ENCODE data around the gene DBF4B. TPM values are rescaled to one million over a fixed set of nuclear protein-coding genes. Genes with fewer than 3 reads are reported as not detected.
"Not testable (repeated sequence)": the region's sequence is repeated elsewhere in the genome, so short reads cannot be mapped to it uniquely, and the experiment has no call there.

DBF4B gene
- total and polyA plus RNA-seq, 8 donors = 1.0 to 5.5 (median 2.8) TPM

DNA sequence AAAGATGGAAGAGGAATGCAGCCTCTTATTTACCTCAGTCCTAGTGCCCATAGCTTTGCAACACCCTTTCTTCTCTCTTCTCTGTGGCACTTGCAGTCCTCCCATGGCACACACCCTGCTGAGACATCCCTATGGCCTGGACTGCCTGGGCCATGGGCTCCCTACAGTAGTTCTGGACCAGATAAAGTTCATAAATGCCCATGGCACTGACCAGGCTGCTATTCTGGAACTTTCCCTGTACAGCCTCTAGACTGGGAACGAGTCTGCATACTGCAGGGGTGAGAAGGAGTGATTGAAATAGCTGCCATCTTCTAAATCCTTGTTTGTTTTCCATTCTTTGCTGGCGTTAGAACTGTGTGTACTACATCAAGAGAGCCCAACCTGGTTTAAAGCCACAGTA is 25.8 kb downstream of the DBF4B start:
- no peak for ATAC-seq

DNA sequence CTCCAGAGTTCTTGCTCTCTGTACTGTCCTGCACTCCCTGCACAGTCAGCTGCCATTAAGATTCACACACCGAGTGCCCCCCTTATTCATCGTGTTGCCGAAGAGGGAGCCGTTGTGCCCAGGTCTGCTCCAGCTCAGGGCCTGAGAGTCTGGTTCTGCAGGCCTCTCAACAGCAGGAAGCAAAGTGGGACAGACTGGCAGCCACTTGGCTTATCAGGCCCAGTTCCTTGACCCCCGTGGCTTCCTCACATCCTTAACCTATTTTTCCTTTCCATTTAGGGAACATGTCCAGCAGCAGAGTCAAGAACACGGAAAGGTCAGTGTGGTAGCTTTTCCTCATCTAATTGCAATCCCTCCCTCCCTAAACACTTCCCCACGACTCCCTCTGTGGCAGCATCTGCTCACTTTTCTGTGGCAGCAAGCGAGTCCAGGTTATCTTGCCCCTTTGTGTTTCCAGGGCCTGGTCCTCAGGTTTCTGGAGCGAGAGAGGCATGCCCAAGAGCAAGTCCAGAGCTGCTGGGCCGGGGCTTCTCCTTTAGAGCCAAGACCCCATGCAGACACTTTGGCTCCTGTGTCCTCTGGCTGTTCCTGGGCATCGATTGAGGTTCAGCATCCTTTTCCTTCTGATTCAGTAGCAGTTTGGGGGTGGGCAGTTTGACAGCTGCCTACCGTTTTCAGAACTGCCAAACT is 28.2 kb downstream of the DBF4B start:
- H3K27ac ChIP-seq = no peak overlapping the region
- TF ChIP-seq, protein P1, sequence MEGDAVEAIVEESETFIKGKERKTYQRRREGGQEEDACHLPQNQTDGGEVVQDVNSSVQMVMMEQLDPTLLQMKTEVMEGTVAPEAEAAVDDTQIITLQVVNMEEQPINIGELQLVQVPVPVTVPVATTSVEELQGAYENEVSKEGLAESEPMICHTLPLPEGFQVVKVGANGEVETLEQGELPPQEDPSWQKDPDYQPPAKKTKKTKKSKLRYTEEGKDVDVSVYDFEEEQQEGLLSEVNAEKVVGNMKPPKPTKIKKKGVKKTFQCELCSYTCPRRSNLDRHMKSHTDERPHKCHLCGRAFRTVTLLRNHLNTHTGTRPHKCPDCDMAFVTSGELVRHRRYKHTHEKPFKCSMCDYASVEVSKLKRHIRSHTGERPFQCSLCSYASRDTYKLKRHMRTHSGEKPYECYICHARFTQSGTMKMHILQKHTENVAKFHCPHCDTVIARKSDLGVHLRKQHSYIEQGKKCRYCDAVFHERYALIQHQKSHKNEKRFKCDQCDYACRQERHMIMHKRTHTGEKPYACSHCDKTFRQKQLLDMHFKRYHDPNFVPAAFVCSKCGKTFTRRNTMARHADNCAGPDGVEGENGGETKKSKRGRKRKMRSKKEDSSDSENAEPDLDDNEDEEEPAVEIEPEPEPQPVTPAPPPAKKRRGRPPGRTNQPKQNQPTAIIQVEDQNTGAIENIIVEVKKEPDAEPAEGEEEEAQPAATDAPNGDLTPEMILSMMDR (IDR thresholded peaks at IDR 0.05) = no peak
- H3K9me3 ChIP-seq = no peaks in the 10 kb centered on the region
- no peaks in the 10 kb centered on the region for H3K4me1 ChIP-seq
- 82 to 88% methylated on average over 12 of the region's 12 CpGs for WGBS, 2 donors
- H3K4me3 ChIP-seq = no peak overlapping the region
- FAIRE-seq (no peak), DNase-seq (no peak), ATAC-seq (no peak)
- intact Hi-C loops (cut with DNase I) = no loop called here
- no peaks in the 10 kb centered on the region for H3K27me3 ChIP-seq
- H3K36me3 ChIP-seq = no peaks in the 10 kb centered on the region

More for the DNA sequence above, 25.8 kb downstream of the DBF4B start:
- no peak for FAIRE-seq
- Histone ChIP-seq H3K9me3 (no peaks in the 10 kb centered on the region), H3K36me3 (no peaks in the 10 kb centered on the region), H3K4me1 (no peaks in the 10 kb centered on the region), H3K4me3 (no peak overlapping the region), H3K27ac (no peak overlapping the region), H3K27me3 (no peaks in the 10 kb centered on the region)
- TF ChIP-seq, protein P1 (IDR thresholded peaks at IDR 0.05) = no peak
- whole genome bisulfite sequencing, 2 donors = 68 to 79% methylated on average over 2 of the region's 2 CpGs
- intact Hi-C loops (cut with DNase I) = no loop called here
- DNase-seq = no peak

DNA sequence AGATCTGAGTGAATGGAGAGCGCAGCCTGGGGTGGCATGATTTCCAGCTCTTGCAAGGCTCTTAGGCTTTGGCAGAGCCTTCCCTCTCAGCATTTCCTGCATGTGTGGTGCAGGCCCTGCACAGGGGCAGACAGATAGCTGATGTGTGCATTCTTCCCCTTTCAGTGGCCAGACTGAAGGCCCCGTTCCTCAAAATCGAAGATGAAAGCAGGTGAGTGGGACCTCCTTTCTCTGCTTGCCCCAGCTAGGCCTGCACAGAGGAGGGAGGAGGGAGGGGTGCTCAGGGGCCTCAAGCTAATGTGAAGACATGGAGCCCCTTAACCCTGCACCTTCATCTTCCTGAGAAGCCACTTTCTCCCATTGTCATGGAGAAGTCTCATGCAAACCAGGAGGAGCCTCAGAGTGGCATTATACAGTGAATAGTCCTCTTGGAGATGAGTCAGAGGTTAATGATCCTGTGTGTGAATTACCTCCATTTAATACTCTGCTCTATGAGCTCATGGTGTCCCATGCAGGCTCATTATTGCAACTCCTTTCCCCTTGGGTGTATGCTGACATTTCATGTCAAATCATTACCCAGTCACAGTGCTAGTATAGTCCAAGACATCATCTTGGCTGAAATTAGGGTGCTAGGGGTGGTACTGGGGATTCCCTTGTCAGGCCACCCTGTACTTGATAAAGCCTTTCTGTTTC is 29.9 kb downstream of the DBF4B start:
- FAIRE-seq = no peak
- H3K27ac ChIP-seq = no peak overlapping the region
- TF ChIP-seq, protein P1 (IDR thresholded peaks at IDR 0.05) = no peak
- no peaks in the 10 kb centered on the region for H3K27me3 ChIP-seq
- no peak for DNase-seq
- no peaks in the 10 kb centered on the region for H3K4me1 ChIP-seq
- 78 to 85% methylated on average over 3 of the region's 3 CpGs for WGBS, 2 donors
- no peaks in the 10 kb centered on the region for H3K36me3 ChIP-seq
- no peaks in the 10 kb centered on the region for H3K9me3 ChIP-seq
- intact Hi-C loops (cut with DNase I) = no loop called here
- no peak for ATAC-seq
- H3K4me3 ChIP-seq = no peak overlapping the region

DNA sequence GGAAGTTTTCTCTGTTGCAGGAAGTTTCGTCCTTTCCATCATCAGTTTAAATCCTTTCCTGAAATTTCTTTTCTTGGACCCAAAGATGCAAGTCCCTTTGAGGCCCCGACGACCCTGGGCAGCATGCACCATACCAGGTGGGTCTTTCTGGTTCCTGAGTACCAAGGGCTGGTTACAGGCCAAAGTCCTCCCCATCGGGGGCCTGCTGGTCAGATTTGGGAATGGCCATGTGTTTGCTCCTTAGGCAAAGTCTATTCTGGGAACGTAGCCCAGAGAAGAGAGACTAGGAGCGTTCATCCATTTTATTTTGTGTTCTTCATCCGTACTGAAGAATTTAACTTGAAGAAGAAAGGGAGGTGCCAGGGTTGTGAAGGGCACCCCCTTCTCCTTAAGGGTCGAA is 32.9 kb downstream of the DBF4B start:
- Histone ChIP-seq H3K9me3 (no peaks in the 10 kb centered on the region), H3K4me1 (no peaks in the 10 kb centered on the region), H3K27ac (no peak overlapping the region), H3K27me3 (no peaks in the 10 kb centered on the region), H3K36me3 (no peaks in the 10 kb centered on the region), H3K4me3 (no peak overlapping the region)
- ATAC-seq (no peak), FAIRE-seq (no peak), DNase-seq (no peak)
- 86 to 88% methylated on average over 8 of the region's 8 CpGs for WGBS, 2 donors
- intact Hi-C loops (cut with DNase I) = no loop called here
- TF ChIP-seq, protein P1 (IDR thresholded peaks at IDR 0.05) = no peak

DNA sequence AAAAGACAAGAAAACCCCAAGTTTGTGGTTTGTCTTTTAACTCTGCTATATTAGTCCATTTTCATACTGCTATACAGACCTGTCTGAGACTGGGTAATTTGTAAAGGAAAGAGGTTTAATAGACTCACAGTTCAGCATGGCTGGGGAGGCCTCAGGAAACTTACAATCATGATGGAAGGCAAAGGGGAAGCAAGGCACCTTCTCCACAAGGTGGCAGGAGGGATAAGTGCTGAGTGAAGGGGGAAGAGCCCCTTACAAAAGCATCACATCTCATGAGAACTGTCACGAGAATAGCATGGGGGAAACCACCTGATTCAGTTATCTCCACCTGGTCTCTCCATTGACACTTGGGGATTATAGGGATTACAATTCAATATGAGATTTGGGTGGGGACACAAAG is 36.8 kb downstream of the DBF4B start:
- H3K9me3 ChIP-seq = no peaks in the 10 kb centered on the region
- H3K36me3 ChIP-seq = no peaks in the 10 kb centered on the region

DNA sequence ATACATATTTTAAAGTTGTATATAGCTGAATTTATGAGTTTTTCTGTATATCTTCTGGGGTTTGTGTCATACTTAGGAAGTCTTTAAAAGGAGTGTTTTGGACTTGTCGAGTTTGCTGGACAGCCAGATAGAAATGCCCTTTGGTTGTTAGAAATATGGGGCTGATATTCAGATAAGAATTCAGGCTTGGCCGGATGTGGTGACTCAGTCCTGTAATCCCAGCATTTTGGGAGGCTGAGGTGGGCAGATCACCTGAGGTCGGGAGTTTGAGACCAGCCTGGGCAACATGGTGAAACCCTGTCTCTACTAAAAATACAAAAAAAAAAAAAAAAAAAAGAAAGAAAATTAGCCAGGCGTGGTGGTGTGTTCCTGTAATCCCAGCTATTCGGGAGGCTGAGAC is 37.3 kb downstream of the DBF4B start:
- H3K36me3 ChIP-seq; H3K4me3 ChIP-seq; H3K27me3 ChIP-seq; H3K27ac ChIP-seq; H3K9me3 ChIP-seq; intact Hi-C loops (cut with DNase I); DNase-seq; FAIRE-seq; H3K4me1 ChIP-seq; ATAC-seq: not testable (repeated sequence)
- 86 to 92% methylated on average over 5 of the region's 5 CpGs for WGBS, 2 donors

More for the DNA sequence above, 36.8 kb downstream of the DBF4B start:
- H3K4me3 ChIP-seq = no peak overlapping the region
- H3K27me3 ChIP-seq = no peaks in the 10 kb centered on the region
- H3K4me1 ChIP-seq = no peaks in the 10 kb centered on the region
- 89 to 92% methylated on average over 1 of the region's 1 CpG for WGBS, 2 donors
- no peak for ATAC-seq
- no peak for FAIRE-seq
- no peak overlapping the region for H3K27ac ChIP-seq
- no peak for DNase-seq
- intact Hi-C loops (cut with DNase I) = no loop called here
- TF ChIP-seq, protein P1 (IDR thresholded peaks at IDR 0.05) = no peak

Measured in pancreas (tissue), 10 donors.